ENCODE results near the gene COL25A1.
A peak's percentile ranks its signal among the peaks of the same experiment; 100 is the strongest.

The COL25A1 gene

GRCh38 chr4:109323348-109323747 is 20.9 kb upstream of the COL25A1 start:
- H3K4me3 ChIP-seq (ENCODE audit: low read depth, low read length) = no peak overlapping the region
- no peak for TF ChIP-seq CTCF (IDR thresholded peaks at IDR 0.05; ENCODE audit: low read depth, low read length)

- no peak for TF ChIP-seq CTCF (IDR thresholded peaks at IDR 0.05; ENCODE audit: low read depth, low read length)
- H3K4me3 ChIP-seq (ENCODE audit: low read depth, low read length) = no peak overlapping the region
Measured at GRCh38 chr4:109321232-109321631, 18.8 kb upstream of the COL25A1 start.

- no peak overlapping the region for H3K4me3 ChIP-seq (ENCODE audit: low read depth, low read length)
- no peak for TF ChIP-seq CTCF (IDR thresholded peaks at IDR 0.05; ENCODE audit: low read depth, low read length)
Measured at GRCh38 chr4:109319684-109320083, 17.2 kb upstream of the COL25A1 start.

- no peak overlapping the region for H3K4me3 ChIP-seq (ENCODE audit: low read depth, low read length)
- no peak for TF ChIP-seq CTCF (IDR thresholded peaks at IDR 0.05; ENCODE audit: low read depth, low read length)
Measured at GRCh38 chr4:109319156-109319555, 16.7 kb upstream of the COL25A1 start.

GRCh38 chr4:109315818-109316217 is 13.4 kb upstream of the COL25A1 start:
- H3K4me3 ChIP-seq (ENCODE audit: low read depth, low read length) = no peak overlapping the region
- TF ChIP-seq CTCF (IDR thresholded peaks at IDR 0.05; ENCODE audit: low read depth, low read length) = peak; percentile 32; the same call in 1 of the 2 replicates

- TF ChIP-seq CTCF (IDR thresholded peaks at IDR 0.05; ENCODE audit: low read depth, low read length) = no peak
Measured at GRCh38 chr4:109315341-109315740, 12.9 kb upstream of the COL25A1 start.

GRCh38 chr4:109313168-109314133 is 11.0 kb upstream of the COL25A1 start:
- H3K4me3 ChIP-seq (ENCODE audit: low read depth, low read length) = no peak overlapping the region
- TF ChIP-seq CTCF (IDR thresholded peaks at IDR 0.05; ENCODE audit: low read depth, low read length) = no peak

More at GRCh38 chr4:109315341-109315740, 12.9 kb upstream of the COL25A1 start:
- no peak overlapping the region for H3K4me3 ChIP-seq (ENCODE audit: low read depth, low read length)
